Uterus (tissue), 4 donors: ENCODE measurements around the gene MCU. TPM values are rescaled to one million over a fixed set of nuclear protein-coding genes. Genes with fewer than 3 reads are reported as not detected.

Experiments
- DNase-seq, 2 donors: peaks; one replicate each; pipeline ENCODE4 v3.0.0-alpha.2; 2019 to 2020
- H3K27ac ChIP-seq, 2 donors: fragments of 200-600 bp; sonication (generic); 1 replicate in 1 of 2; 2 replicates in 1 of 2; pipeline ENCODE4 v1.5.1; 2016 to 2018
- H3K27me3 ChIP-seq, 2 donors: fragments of 200-600 bp; sonication (generic); one replicate each; pipeline ENCODE4 v1.5.1; 2018 to 2019; ENCODE audit warnings: control low read depth in 1 of 2
- H3K36me3 ChIP-seq, 2 donors: fragments of 200-600 bp; sonication (generic); one replicate each; pipeline ENCODE4 v1.5.1; 2019; ENCODE audit warnings: control low read depth in 1 of 2
- H3K4me1 ChIP-seq, 2 donors: fragments of 200-600 bp; sonication (generic); one replicate each; pipeline ENCODE4 v1.5.1; 2018 to 2019; ENCODE audit warnings: control low read depth in 1 of 2
- H3K4me3 ChIP-seq, 2 donors: fragments of 200-600 bp; sonication (generic); 1 replicate in 1 of 2; 2 replicates in 1 of 2; pipeline ENCODE4 v1.5.1; 2018 to 2019; ENCODE audit warnings: mild to moderate bottlenecking in 1 of 2
- H3K9me3 ChIP-seq, 2 donors: fragments of 200-600 bp; sonication (generic); one replicate each; pipeline ENCODE4 v1.5.1; 2019; ENCODE audit warnings: control low read depth in 1 of 2
- POLR2A ChIP-seq, 2 donors: fragments of 450-650 bp; IDR thresholded peaks; one replicate each; pipeline ENCODE4 v1.6.1; 2016; ENCODE audit warnings: antibody characterized with exemption in 2 of 2, mild to moderate bottlenecking in 1 of 2, moderate library complexity in 1 of 2
- intact Hi-C: fragments of 100-400 bp; cut with DNase I; formaldehyde crosslinking; loops from one replicate; pipeline ENCODE4 v1.15.1; 2023; ENCODE audit warnings: low total_unique reads
- total RNA-seq, 4 donors: library from RNA; depleted of rRNA in 3 of 4; stranded (reverse); fragments of >200 nt in 3 of 4; gene quantifications; one replicate each; pipeline versions ENCODE4 v1.1.0 to v1.2.4, GENCODE V29; 2014 to 2023
- TF ChIP-seq, protein P1 (sequence below), 4 experiments: fragments of 200-600 bp in 2 of 4; fragments of 450-650 bp in 2 of 4; sonication (generic) in 2 of 4; IDR thresholded peaks; one replicate each; pipeline ENCODE4 v1.5.1; 2016 to 2019; ENCODE audit warnings: antibody characterized with exemption in 4 of 4, mild to moderate bottlenecking in 2 of 4, moderate library complexity in 1 of 4
- donor health status: DM: yes; HTN: yes; CAD: no.

MCU gene
- total RNA-seq, 4 donors from 2014 or later = 13.2 to 35.8 (median 24.6) TPM

DNA sequence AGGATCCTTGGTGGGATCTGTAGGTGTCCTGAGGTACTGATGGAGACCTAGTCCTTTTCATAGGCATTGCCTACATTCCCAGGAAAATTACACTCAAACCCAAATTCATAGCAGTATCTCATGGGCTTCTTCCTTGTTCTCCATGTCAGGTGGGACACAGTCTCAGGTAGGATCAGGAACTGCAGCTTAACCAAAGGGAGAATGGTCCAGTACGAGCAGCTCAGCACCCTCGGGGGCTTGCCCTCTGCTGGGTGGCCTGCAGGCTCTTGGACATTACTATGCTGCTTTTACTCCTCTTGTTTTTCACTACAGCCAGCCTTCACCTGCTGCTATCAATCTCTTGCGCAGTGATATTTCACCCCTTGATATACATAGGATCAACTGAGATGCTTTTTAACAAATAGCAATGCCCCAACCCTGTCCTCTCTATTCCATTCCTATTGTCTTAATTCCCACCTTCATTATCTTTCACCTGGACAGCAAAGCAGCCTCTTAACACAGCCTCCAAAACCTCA, 234.1 kb downstream of the MCU start:
- no peak for TF ChIP-seq POLR2A (IDR thresholded peaks at IDR 0.05)
- TF ChIP-seq, protein P1, sequence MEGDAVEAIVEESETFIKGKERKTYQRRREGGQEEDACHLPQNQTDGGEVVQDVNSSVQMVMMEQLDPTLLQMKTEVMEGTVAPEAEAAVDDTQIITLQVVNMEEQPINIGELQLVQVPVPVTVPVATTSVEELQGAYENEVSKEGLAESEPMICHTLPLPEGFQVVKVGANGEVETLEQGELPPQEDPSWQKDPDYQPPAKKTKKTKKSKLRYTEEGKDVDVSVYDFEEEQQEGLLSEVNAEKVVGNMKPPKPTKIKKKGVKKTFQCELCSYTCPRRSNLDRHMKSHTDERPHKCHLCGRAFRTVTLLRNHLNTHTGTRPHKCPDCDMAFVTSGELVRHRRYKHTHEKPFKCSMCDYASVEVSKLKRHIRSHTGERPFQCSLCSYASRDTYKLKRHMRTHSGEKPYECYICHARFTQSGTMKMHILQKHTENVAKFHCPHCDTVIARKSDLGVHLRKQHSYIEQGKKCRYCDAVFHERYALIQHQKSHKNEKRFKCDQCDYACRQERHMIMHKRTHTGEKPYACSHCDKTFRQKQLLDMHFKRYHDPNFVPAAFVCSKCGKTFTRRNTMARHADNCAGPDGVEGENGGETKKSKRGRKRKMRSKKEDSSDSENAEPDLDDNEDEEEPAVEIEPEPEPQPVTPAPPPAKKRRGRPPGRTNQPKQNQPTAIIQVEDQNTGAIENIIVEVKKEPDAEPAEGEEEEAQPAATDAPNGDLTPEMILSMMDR (IDR thresholded peaks at IDR 0.05) = no peak
- Histone ChIP-seq H3K27me3 (no peaks in the 10 kb centered on the region), H3K27ac (no peak overlapping the region), H3K4me3 (no peak overlapping the region), H3K9me3 (no peaks in the 10 kb centered on the region), H3K36me3 (no peaks in the 10 kb centered on the region), H3K4me1 (no peaks in the 10 kb centered on the region)
- no peak for DNase-seq
- intact Hi-C loops = no loop called here

DNA sequence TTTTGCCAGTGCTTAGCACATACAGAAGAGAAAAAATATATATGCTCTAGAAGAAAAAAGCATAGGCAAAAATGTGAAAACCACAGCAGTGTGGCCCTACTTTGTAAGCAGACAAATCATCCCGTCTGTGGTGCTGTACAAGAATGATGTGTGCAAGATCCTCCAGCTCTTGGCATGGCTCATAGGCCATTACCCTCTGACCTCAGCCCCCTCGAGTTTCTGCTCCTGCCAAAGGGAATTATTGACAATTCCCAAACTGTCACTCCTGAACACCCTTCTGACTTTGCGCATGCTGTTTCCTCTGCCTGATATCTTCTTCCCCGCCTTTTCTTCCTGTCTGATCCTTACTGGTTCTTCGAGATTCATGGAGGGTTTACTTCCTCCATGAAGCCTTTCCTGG, 235.5 kb downstream of the MCU start:
- Histone ChIP-seq H3K4me1 (no peaks in the 10 kb centered on the region), H3K9me3 (no peaks in the 10 kb centered on the region), H3K27ac (no peak overlapping the region), H3K27me3 (no peaks in the 10 kb centered on the region), H3K36me3 (no peaks in the 10 kb centered on the region), H3K4me3 (no peak overlapping the region)
- TF ChIP-seq POLR2A (IDR thresholded peaks at IDR 0.05) = no peak
- TF ChIP-seq, protein P1 (IDR thresholded peaks at IDR 0.05) = no peak
- no peak for DNase-seq
- intact Hi-C loops = no loop called here

DNA sequence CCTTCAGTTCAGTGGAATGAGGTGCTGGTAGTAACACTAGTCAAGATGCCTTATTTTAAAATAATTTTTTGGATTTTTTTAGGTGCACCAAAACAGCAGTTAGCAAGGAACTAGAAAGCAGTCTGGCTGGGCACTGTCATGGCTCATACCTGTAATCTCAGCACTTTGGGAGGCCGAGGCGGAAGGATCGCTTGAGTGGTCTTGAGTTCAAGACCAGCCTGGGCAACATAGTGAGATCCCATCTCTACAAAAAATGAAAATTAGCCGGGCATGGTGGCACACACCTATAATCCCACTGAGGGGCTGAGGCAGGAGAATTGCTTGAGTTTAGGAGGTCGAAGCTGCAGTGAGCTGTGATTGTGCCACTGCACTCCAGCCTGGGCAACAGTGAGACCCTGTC, 236.9 kb downstream of the MCU start:
- H3K36me3 ChIP-seq = no peaks in the 10 kb centered on the region
- H3K4me3 ChIP-seq = no peak overlapping the region
- no peaks in the 10 kb centered on the region for H3K9me3 ChIP-seq
- no peak for DNase-seq
- H3K27me3 ChIP-seq = no peaks in the 10 kb centered on the region
- H3K27ac ChIP-seq = no peak overlapping the region
- H3K4me1 ChIP-seq = no peaks in the 10 kb centered on the region
- intact Hi-C loops = no loop called here
- TF ChIP-seq POLR2A (IDR thresholded peaks at IDR 0.05) = no peak
- TF ChIP-seq, protein P1 (IDR thresholded peaks at IDR 0.05) = no peak

DNA sequence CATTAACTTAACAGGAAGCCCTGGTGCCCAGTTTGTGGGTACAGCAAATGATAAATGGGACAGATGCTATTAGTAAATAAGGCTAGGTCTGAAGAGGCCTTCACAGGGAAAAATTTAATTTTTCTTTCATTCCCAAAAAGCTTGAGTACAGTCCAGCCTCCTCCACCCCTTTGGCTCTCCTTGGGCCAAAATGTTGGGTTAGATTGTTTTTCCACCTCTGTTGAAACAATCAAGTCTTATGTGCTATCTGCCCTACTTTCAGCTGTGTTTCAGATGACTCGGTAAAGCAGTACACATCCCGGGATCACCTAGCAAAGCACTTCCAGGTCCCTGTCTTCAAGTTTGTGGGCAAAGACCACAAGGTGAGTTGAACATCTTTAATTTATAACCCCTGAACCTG, 238.3 kb downstream of the MCU start:
- TF ChIP-seq POLR2A (IDR thresholded peaks at IDR 0.05) = no peak
- TF ChIP-seq, protein P1 (IDR thresholded peaks at IDR 0.05) = no peak
- Histone ChIP-seq H3K27me3 (no peaks in the 10 kb centered on the region), H3K4me3 (no peak overlapping the region), H3K4me1 (no peaks in the 10 kb centered on the region), H3K36me3 (no peaks in the 10 kb centered on the region), H3K9me3 (no peaks in the 10 kb centered on the region), H3K27ac (no peak overlapping the region)
- no peak for DNase-seq
- intact Hi-C loops = no loop called here

DNA sequence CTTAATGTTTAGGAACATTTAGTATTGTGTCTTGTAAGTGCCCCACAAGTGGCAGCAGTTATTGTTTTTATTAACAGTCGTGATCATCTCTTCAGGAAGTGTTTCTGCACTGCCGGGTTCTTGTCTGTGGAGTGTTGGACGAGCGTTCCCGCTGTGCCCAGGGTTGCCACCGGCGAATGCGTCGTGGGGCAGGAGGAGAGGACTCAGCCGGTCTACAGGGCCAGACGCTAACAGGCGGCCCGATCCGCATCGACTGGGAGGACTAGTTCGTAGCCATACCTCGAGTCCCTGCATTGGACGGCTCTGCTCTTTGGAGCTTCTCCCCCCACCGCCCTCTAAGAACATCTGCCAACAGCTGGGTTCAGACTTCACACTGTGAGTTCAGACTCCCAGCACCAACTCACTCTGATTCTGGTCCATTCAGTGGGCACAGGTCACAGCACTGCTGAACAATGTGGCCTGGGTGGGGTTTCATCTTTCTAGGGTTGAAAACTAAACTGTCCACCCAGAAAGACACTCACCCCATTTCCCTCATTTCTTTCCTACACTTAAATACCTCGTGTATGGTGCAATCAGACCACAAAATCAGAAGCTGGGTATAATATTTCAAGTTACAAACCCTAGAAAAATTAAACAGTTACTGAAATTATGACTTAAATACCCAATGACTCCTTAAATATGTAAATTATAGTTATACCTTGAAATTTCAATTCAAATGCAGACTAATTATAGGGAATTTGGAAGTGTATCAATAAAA, 240.5 kb downstream of the MCU start:
- H3K27ac ChIP-seq = no peak overlapping the region
- TF ChIP-seq POLR2A (IDR thresholded peaks at IDR 0.05) = no peak
- no peaks in the 10 kb centered on the region for H3K4me1 ChIP-seq
- H3K9me3 ChIP-seq = no peaks in the 10 kb centered on the region
- intact Hi-C loops = no loop called here
- H3K27me3 ChIP-seq = no peaks in the 10 kb centered on the region
- no peak overlapping the region for H3K4me3 ChIP-seq
- no peak for DNase-seq
- no peaks in the 10 kb centered on the region for H3K36me3 ChIP-seq
